Ishikawa (cell line): ENCODE results near the gene RELCH.

ENCODE experiments used
- CEBPB ChIP-seq: IDR thresholded peaks from 2 replicates; pipeline ENCODE4 v1.6.1; 2012
- CREB1 ChIP-seq: IDR thresholded peaks from 2 replicates; pipeline ENCODE4 v1.6.1; 2012; ENCODE audit warnings: low read depth
- EGR1 ChIP-seq: IDR thresholded peaks from 2 replicates; pipeline ENCODE4 v1.6.1; 2012
- EP300 ChIP-seq: IDR thresholded peaks from 2 replicates; pipeline ENCODE4 v1.6.1; 2012; ENCODE audit warnings: borderline replicate concordance
- FOXM1 ChIP-seq: IDR thresholded peaks from 2 replicates; pipeline ENCODE4 v1.6.1; 2012; ENCODE audit warnings: low read depth, borderline replicate concordance
- MAX ChIP-seq: IDR thresholded peaks from 2 replicates; pipeline ENCODE4 v1.6.1; 2012
- NFIC ChIP-seq: IDR thresholded peaks from 2 replicates; pipeline ENCODE4 v1.6.1; 2012
- RAD21 ChIP-seq: IDR thresholded peaks from 2 replicates; pipeline ENCODE4 v1.6.1; 2012; ENCODE audit warnings: low read depth
- REST ChIP-seq: IDR thresholded peaks from 2 replicates; pipeline ENCODE4 v1.6.1; 2012; ENCODE audit warnings: low read depth, mild to moderate bottlenecking
- TAF1 ChIP-seq: IDR thresholded peaks from 2 replicates; pipeline ENCODE4 v1.6.1; 2012; ENCODE audit warnings: low read depth, mild to moderate bottlenecking
- TCF12 ChIP-seq: IDR thresholded peaks from 2 replicates; pipeline ENCODE4 v1.6.1; 2012; ENCODE audit warnings: low read depth
- TEAD4 ChIP-seq: IDR thresholded peaks from 2 replicates; pipeline ENCODE4 v1.6.1; 2012
- USF1 ChIP-seq: IDR thresholded peaks from 2 replicates; pipeline ENCODE4 v1.6.1; 2012
- YY1 ChIP-seq: IDR thresholded peaks from 2 replicates; pipeline ENCODE4 v1.6.1; 2012; ENCODE audit warnings: low read depth
- ZBTB7A ChIP-seq: IDR thresholded peaks from 2 replicates; pipeline ENCODE4 v1.6.1; 2012; ENCODE audit warnings: low read depth

RELCH gene

GRCh38 chr18:62249478-62250097 lies 62.5 kb downstream of the RELCH start:
- no peak for TF ChIP-seq TAF1
- TF ChIP-seq RAD21, result peak; percentile 68

- TF ChIP-seq YY1 (no peak), MAX (no peak), RAD21 (no peak), USF1 (no peak), EGR1 (no peak), TEAD4 (no peak), CREB1 (no peak)
Measured at GRCh38 chr18:62250475-62250874, 63.4 kb downstream of the RELCH start.

- TF ChIP-seq TAF1 (no peak), CREB1 (no peak), CEBPB (no peak), EP300 (no peak), NFIC (no peak), USF1 (no peak), MAX (no peak), YY1 (no peak), TCF12 (no peak), EGR1 (no peak), FOXM1 (no peak), RAD21 (no peak), ZBTB7A (no peak), REST (no peak), TEAD4 (no peak)
Measured at GRCh38 chr18:62258093-62258492, 71.0 kb downstream of the RELCH start.

GRCh38 chr18:62258616-62259015 lies 71.6 kb downstream of the RELCH start:
- no peak for TF ChIP-seq YY1
- TF ChIP-seq TAF1, result no peak
- no peak for TF ChIP-seq MAX
- TF ChIP-seq REST, result no peak
- TF ChIP-seq CEBPB, result no peak
- no peak for TF ChIP-seq EP300
- no peak for TF ChIP-seq TCF12

- no peak for TF ChIP-seq EP300
- TF ChIP-seq USF1, result no peak
- no peak for TF ChIP-seq NFIC
- TF ChIP-seq TCF12, result no peak
- TF ChIP-seq ZBTB7A, result no peak
- no peak for TF ChIP-seq CREB1
- TF ChIP-seq RAD21, result no peak
Measured at GRCh38 chr18:62262061-62262460, 75.0 kb downstream of the RELCH start.

- TF ChIP-seq TEAD4, result no peak
- TF ChIP-seq EGR1, result no peak
- no peak for TF ChIP-seq CREB1
- no peak for TF ChIP-seq EP300
- TF ChIP-seq USF1, result no peak
Measured at GRCh38 chr18:62264984-62265383, 77.9 kb downstream of the RELCH start.
